Neuronal stem cell (in vitro differentiated cells): ENCODE results near the gene NT5DC4.

Source experiments
- DNase-seq: peaks from one replicate; pipeline ENCODE4 v3.0.0-alpha.2; 2013; ENCODE audit warnings: low spot score
- H2AFZ ChIP-seq: one replicate; pipeline ENCODE4 v1.6.1; 2013; ENCODE audit warnings: mild to moderate bottlenecking, low read length, inconsistent platforms
- H2AK5ac ChIP-seq: 2 replicates; pipeline ENCODE4 v1.6.1; 2013; ENCODE audit warnings: low read depth, mild to moderate bottlenecking, inconsistent platforms, low read length, moderate library complexity, mixed read lengths
- H2BK120ac ChIP-seq: 2 replicates; pipeline ENCODE4 v1.6.1; 2013; ENCODE audit warnings: low read depth, mild to moderate bottlenecking, inconsistent platforms, low read length, moderate library complexity, mixed read lengths
- H2BK12ac ChIP-seq: one replicate; pipeline ENCODE4 v1.6.1; 2013; ENCODE audit warnings: low read length, inconsistent platforms
- H2BK15ac ChIP-seq: 2 replicates; pipeline ENCODE4 v1.6.1; 2013; ENCODE audit warnings: mild to moderate bottlenecking, low read length, inconsistent platforms, mixed read lengths
- H2BK5ac ChIP-seq: one replicate; pipeline ENCODE4 v1.6.1; 2013; ENCODE audit warnings: inconsistent platforms, mild to moderate bottlenecking, low read length, moderate library complexity
- H3K14ac ChIP-seq: one replicate; pipeline ENCODE4 v1.6.1; 2013; ENCODE audit warnings: low read length, inconsistent platforms
- H3K18ac ChIP-seq: 2 replicates; pipeline ENCODE4 v1.6.1; 2013; ENCODE audit warnings: low read length, inconsistent platforms
- H3K23ac ChIP-seq: 2 replicates; pipeline ENCODE4 v1.6.1; 2013; ENCODE audit warnings: low read depth, mild to moderate bottlenecking, mixed read lengths, low read length, inconsistent platforms; ENCODE audit not compliant: poor library complexity
- H3K27ac ChIP-seq: replicated peaks from 3 replicates; pipeline ENCODE4 v1.5.1; 2013; ENCODE audit warnings: low read length, inconsistent platforms
- H3K27me3 ChIP-seq, 3 experiments: 2 replicates each; pipeline ENCODE4 v1.6.1; 2013; ENCODE audit warnings: low read length in 3 of 3, mild to moderate bottlenecking in 2 of 3, inconsistent platforms in 1 of 3, low read depth in 1 of 3, mixed read lengths in 1 of 3, moderate library complexity in 1 of 3; ENCODE audit not compliant: control insufficient read depth in 3 of 3, insufficient read depth in 3 of 3
- H3K36me3 ChIP-seq, 2 donors: replicated peaks in 1 of 2; 2 replicates each; pipeline ENCODE4 v1.6.1; 2013; ENCODE audit warnings: low read length in 2 of 2; ENCODE audit not compliant: control insufficient read depth in 2 of 2, insufficient read depth in 2 of 2
- H3K4ac ChIP-seq: 2 replicates; pipeline ENCODE4 v1.6.1; 2013; ENCODE audit warnings: inconsistent platforms, mild to moderate bottlenecking, low read length, moderate library complexity
- H3K4me1 ChIP-seq, 2 donors: 1 replicate in 1 of 2; 2 replicates in 1 of 2; pipeline ENCODE4 v1.6.1; 2013; ENCODE audit warnings: low read length in 2 of 2, low read depth in 1 of 2; ENCODE audit not compliant: control insufficient read depth in 2 of 2, insufficient read depth in 1 of 2
- H3K4me2 ChIP-seq: one replicate; pipeline ENCODE4 v1.6.1; 2013; ENCODE audit warnings: mild to moderate bottlenecking, low read length, inconsistent platforms; ENCODE audit not compliant: insufficient read depth, poor library complexity, severe bottlenecking
- H3K4me3 ChIP-seq, 2 donors: 2 replicates each; pipeline ENCODE4 v1.5.1; 2013; ENCODE audit warnings: low read length in 2 of 2, mild to moderate bottlenecking in 2 of 2, inconsistent platforms in 1 of 2, moderate library complexity in 1 of 2
- H3K79me1 ChIP-seq: one replicate; pipeline ENCODE4 v1.6.1; 2013; ENCODE audit warnings: low read depth, mild to moderate bottlenecking, inconsistent platforms, low read length, moderate library complexity
- H3K9ac ChIP-seq: one replicate; pipeline ENCODE4 v1.6.1; 2013; ENCODE audit warnings: mild to moderate bottlenecking, low read depth, low read length, inconsistent platforms; ENCODE audit not compliant: poor library complexity
- H3K9me3 ChIP-seq, 2 donors: replicated peaks in 1 of 2; 2 replicates each; pipeline versions ENCODE3 to v1.6.1; 2013; ENCODE audit warnings: low read length in 2 of 2, mild to moderate bottlenecking in 2 of 2, inconsistent platforms in 1 of 2, low read depth in 1 of 2, mixed read lengths in 1 of 2, moderate library complexity in 1 of 2; ENCODE audit not compliant: control insufficient read depth in 2 of 2, insufficient read depth in 1 of 2
- H4K8ac ChIP-seq: one replicate; pipeline ENCODE4 v1.6.1; 2013; ENCODE audit warnings: low read depth, mild to moderate bottlenecking, inconsistent platforms, low read length, moderate library complexity
- H4K91ac ChIP-seq: one replicate; pipeline ENCODE4 v1.6.1; 2013; ENCODE audit warnings: low read length, low read depth, mild to moderate bottlenecking, inconsistent platforms; ENCODE audit not compliant: poor library complexity
- WGBS, 2 donors: extraction: QIAGEN DNeasy Blood & Tissue Kit; methylation state at CpG; one replicate each; pipeline ENCODE4 v1.1.7; 2013; ENCODE audit warnings: missing lambda C conversion rate in 2 of 2, mixed read lengths in 1 of 2; ENCODE audit not compliant: insufficient read length in 2 of 2, insufficient replicate concordance in 1 of 2; ENCODE audit errors: extremely low coverage in 2 of 2; 5-methylcytosine and 5-hydroxymethylcytosine counted together

Gene NT5DC4

GRCh38 chr2:112692918-112693317, 27.9 kb upstream of the NT5DC4 start:
- Histone ChIP-seq H2AFZ (no peak overlapping the region), H3K18ac (peak overlapping the region; percentile 34), H3K9ac (no peak overlapping the region), H2AK5ac (no peak overlapping the region), H2BK120ac (no peak overlapping the region), H2BK15ac (no peak overlapping the region), H3K9me3 (no peaks in the 10 kb centered on the region), H3K36me3 (no peaks in the 10 kb centered on the region), H3K23ac (peak overlapping the region; percentile 81), H3K14ac (no peak overlapping the region), H4K8ac (peak overlapping the region; percentile 21), H3K4me1 (peaks cover 4 to 9% of the 10 kb centered on the region in 2 donors), H3K27me3 (no peaks in the 10 kb centered on the region), H2BK12ac (no peak overlapping the region), H3K79me1 (no peaks in the 10 kb centered on the region), H4K91ac (no peak overlapping the region), H2BK5ac (no peak overlapping the region), H3K4ac (no peak overlapping the region), H3K27ac (no peak overlapping the region), H3K4me2 (no peak overlapping the region), H3K4me3 (no peak overlapping the region)
- DNase-seq = no peak
- WGBS, 2 donors = no CpG with 5 or more reads among the region's 1 CpG

- Histone ChIP-seq H3K23ac (no peak overlapping the region), H2BK12ac (no peak overlapping the region), H2AFZ (no peak overlapping the region), H3K4me3 (no peak overlapping the region), H3K4ac (no peak overlapping the region), H3K18ac (no peak overlapping the region), H3K36me3 (no peaks in the 10 kb centered on the region), H2BK120ac (no peak overlapping the region), H3K4me2 (no peak overlapping the region), H3K27me3 (no peaks in the 10 kb centered on the region), H3K79me1 (no peaks in the 10 kb centered on the region), H2BK5ac (no peak overlapping the region), H3K14ac (no peak overlapping the region), H3K4me1 (peaks cover 4 to 9% of the 10 kb centered on the region in 2 donors), H3K9me3 (no peaks in the 10 kb centered on the region), H4K8ac (no peak overlapping the region), H4K91ac (no peak overlapping the region), H2BK15ac (no peak overlapping the region), H3K27ac (no peak overlapping the region), H3K9ac (no peak overlapping the region), H2AK5ac (no peak overlapping the region)
- no peak for DNase-seq
- no CpG with 5 or more reads among the region's 9 CpGs for WGBS, 2 donors
Measured at GRCh38 chr2:112693596-112693995, 27.2 kb upstream of the NT5DC4 start.

GRCh38 chr2:112694182-112694581, 26.6 kb upstream of the NT5DC4 start:
- no peak overlapping the region for H3K27ac ChIP-seq
- WGBS, 2 donors = no CpG with 5 or more reads among the region's 12 CpGs
- H2AFZ ChIP-seq = no peak overlapping the region
- no peak overlapping the region for H2BK5ac ChIP-seq
- H3K14ac ChIP-seq = no peak overlapping the region
- no peak overlapping the region for H3K9ac ChIP-seq
- H2AK5ac ChIP-seq = no peak overlapping the region
- no peaks in the 10 kb centered on the region for H3K36me3 ChIP-seq
- no peak overlapping the region for H2BK120ac ChIP-seq
- H3K79me1 ChIP-seq = no peaks in the 10 kb centered on the region
- H3K4me2 ChIP-seq = no peak overlapping the region
- H3K18ac ChIP-seq = peak overlapping the region; percentile 64
- no peak overlapping the region for H3K23ac ChIP-seq
- no peak overlapping the region for H2BK15ac ChIP-seq
- H3K27me3 ChIP-seq = no peaks in the 10 kb centered on the region
- H3K4ac ChIP-seq = no peak overlapping the region
- H3K4me3 ChIP-seq = no peak overlapping the region
- DNase-seq = no peak
- no peaks in the 10 kb centered on the region for H3K9me3 ChIP-seq
- H3K4me1 ChIP-seq = peaks cover 4 to 9% of the 10 kb centered on the region in 2 donors
- H4K91ac ChIP-seq = no peak overlapping the region
- H4K8ac ChIP-seq = peak overlapping the region; percentile 23
- no peak overlapping the region for H2BK12ac ChIP-seq

- Histone ChIP-seq H2BK5ac (no peak overlapping the region), H4K91ac (no peak overlapping the region), H3K27ac (no peak overlapping the region), H3K4me3 (no peak overlapping the region), H3K4ac (no peak overlapping the region), H4K8ac (no peak overlapping the region), H2BK120ac (no peak overlapping the region), H3K18ac (no peak overlapping the region), H2BK15ac (no peak overlapping the region), H3K23ac (no peak overlapping the region), H3K27me3 (peaks cover 0 to 11% (median 0%) of the 10 kb centered on the region in 3 experiments), H3K79me1 (no peaks in the 10 kb centered on the region), H3K4me2 (no peak overlapping the region), H3K14ac (no peak overlapping the region), H3K9ac (no peak overlapping the region), H2AK5ac (no peak overlapping the region), H2AFZ (no peak overlapping the region), H3K4me1 (no peaks in the 10 kb centered on the region), H3K9me3 (no peaks in the 10 kb centered on the region), H3K36me3 (no peaks in the 10 kb centered on the region), H2BK12ac (no peak overlapping the region)
- no CpG with 5 or more reads among the region's 3 CpGs for WGBS, 2 donors
- no peak for DNase-seq
Measured at GRCh38 chr2:112698834-112699515, 21.8 kb upstream of the NT5DC4 start.
